ENCODE measurements around the gene MORN1. TPM values are rescaled to one million over a fixed set of nuclear protein-coding genes. Genes with fewer than 3 reads are reported as not detected.

MORN1 gene
- polyA plus RNA-seq, 1 of the 3 experiments (the other 2 are of a cell fraction), result 16.3 TPM

DNA sequence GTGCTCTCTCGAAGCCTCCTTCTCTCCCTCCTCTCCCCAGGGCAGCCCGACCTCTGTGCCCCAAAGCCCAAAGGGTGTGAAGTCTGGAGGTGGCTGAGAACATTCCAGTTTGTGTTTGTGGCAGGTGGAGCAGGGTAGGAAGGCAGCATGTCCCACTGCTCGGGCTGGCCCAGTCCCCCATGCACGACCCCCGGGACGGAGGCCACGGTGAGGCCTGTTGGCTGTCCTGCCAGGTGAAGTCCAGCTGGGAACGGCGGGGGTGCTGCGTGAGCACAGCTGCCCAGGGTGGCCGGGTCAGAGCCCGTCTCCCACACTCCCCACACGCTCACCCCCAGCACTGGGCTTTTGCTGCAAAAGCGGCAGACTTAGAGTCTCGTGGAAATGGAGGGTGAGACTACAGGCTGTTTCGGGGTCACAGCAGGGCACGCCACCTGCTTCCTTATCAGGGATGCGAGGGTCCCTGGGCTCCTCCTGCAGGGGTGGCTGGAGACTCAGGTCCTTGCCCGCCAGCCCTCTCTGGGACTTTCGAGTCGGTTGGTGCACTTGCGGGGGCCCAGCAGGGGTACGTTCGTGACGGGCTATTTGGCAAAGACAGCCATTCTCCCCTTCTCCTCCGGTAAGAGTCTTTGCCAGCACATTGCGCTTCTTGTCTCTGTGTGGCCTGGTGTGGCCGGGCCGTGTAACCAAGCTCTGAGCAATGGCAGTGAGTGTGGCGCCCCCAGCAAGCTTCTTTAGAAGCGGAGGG lies 40.3 kb downstream of the MORN1 start (continued):
- no peak for TF ChIP-seq POLR2AphosphoS5 (IDR thresholded peaks at IDR 0.05; ENCODE audit: low read depth, low read length)
- TF ChIP-seq, protein P1, sequence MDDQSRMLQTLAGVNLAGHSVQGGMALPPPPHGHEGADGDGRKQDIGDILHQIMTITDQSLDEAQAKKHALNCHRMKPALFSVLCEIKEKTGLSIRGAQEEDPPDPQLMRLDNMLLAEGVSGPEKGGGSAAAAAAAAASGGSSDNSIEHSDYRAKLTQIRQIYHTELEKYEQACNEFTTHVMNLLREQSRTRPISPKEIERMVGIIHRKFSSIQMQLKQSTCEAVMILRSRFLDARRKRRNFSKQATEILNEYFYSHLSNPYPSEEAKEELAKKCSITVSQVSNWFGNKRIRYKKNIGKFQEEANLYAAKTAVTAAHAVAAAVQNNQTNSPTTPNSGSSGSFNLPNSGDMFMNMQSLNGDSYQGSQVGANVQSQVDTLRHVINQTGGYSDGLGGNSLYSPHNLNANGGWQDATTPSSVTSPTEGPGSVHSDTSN (IDR thresholded peaks at IDR 0.05), result no peak

DNA sequence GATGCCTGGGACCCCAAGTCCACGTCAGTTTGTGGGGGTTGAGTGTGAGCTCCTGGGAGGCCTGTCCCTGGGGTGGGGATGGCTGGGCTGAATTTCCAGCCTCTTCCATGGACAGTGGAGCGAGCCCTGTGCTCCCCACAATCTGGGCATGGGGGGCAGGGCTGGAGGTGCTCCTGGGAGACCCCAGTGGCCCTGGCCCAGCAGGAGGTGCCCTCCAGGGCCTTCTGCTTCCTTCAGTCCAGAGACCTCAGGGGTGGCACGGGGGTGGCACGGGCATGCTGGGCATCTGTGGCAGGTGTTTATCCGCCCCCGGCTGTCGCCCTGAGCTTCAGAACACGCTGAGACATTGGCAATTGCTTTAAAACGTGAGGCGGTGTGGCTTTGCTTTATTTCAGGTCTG lies 40.9 kb downstream of the MORN1 start:
- TF ChIP-seq RFX5 (IDR thresholded peaks at IDR 0.05; ENCODE audit: low read length), result no peak
- no peak for TF ChIP-seq EP300 (IDR thresholded peaks at IDR 0.05; ENCODE audit: borderline replicate concordance in 1 of 2, low read depth in 1 of 2, low read length in 1 of 2)
- TF ChIP-seq FOSL2 (IDR thresholded peaks at IDR 0.05; ENCODE audit: borderline replicate concordance, low read depth), result no peak
- no peak for TF ChIP-seq RCOR1 (IDR thresholded peaks at IDR 0.05; ENCODE audit: low read length)
- TF ChIP-seq FOXM1 (IDR thresholded peaks at IDR 0.05; ENCODE audit: low read depth), result no peak
- no peak for TF ChIP-seq EZH2phosphoT487 (IDR thresholded peaks at IDR 0.05; ENCODE audit: borderline replicate concordance, low read depth)
- TF ChIP-seq JUND (IDR thresholded peaks at IDR 0.05), result no peak
- no peak for TF ChIP-seq MEF2A (IDR thresholded peaks at IDR 0.05; ENCODE audit: borderline replicate concordance, low read depth)
- TF ChIP-seq SMC3 (IDR thresholded peaks at IDR 0.05; ENCODE audit: low read depth, low read length), result no peak
- no peak for TF ChIP-seq NFIC (IDR thresholded peaks at IDR 0.05; ENCODE audit: borderline replicate concordance)
- TF ChIP-seq RXRA (IDR thresholded peaks at IDR 0.05; ENCODE audit: borderline replicate concordance, low read depth), result no peak
- no peak for TF ChIP-seq FOXJ3 (CRISPR knock-in tag; IDR thresholded peaks at IDR 0.05)
- TF ChIP-seq, protein P1 (IDR thresholded peaks at IDR 0.05), result no peak
- no peak for TF ChIP-seq GATA2 (CRISPR knock-in tag; IDR thresholded peaks at IDR 0.05)
- no peak for TF ChIP-seq CHD2 (IDR thresholded peaks at IDR 0.05; ENCODE audit: low read length, partially characterized antibody)
- H3K9me2 ChIP-seq, result no peaks in the 10 kb centered on the region
- H3K27me3 ChIP-seq (ENCODE audit: insufficient read depth), result no peaks in the 10 kb centered on the region
- 66% methylated on average over 8 of the region's 10 CpGs for WGBS (ENCODE audit: low lambda C conversion rate)
- no peak overlapping the region for H3K4me2 ChIP-seq
- no peaks in the 10 kb centered on the region for H3K79me2 ChIP-seq (ENCODE audit: insufficient read depth)
- H3K9me3 ChIP-seq, result no peaks in the 10 kb centered on the region
- H3K4me3 ChIP-seq (ENCODE audit: low read depth in 2 of 2, low read length in 1 of 2), result no peak overlapping the region
- H3K4me1 ChIP-seq (ENCODE audit: control insufficient read depth in 1 of 2, insufficient read depth in 2 of 2, low read depth in 1 of 2, low read length in 1 of 2), result peaks cover 0 to 5% of the 10 kb centered on the region in 2 experiments; a peak in 1 of 4 replicates
- ChIA-PET CTCF (interaction anchor here (2.1 kb wide), 1 partner anchor 31 kb away, joined by 10 read pairs; no protein-coding TSS in a partner anchor), POLR2A (no interaction called here)
- no peak overlapping the region for H3K27ac ChIP-seq (ENCODE audit: low read depth in 2 of 2, low read length in 1 of 2)
- no peak overlapping the region for H2AFZ ChIP-seq (ENCODE audit: low read depth)
- DNase-seq, result no peak
- no peaks in the 10 kb centered on the region for H3K36me3 ChIP-seq (replicated peaks in 1 of 2; ENCODE audit: control insufficient read depth in 1 of 2, insufficient read depth in 2 of 2, low read length in 1 of 2)
- no peaks in the 10 kb centered on the region for H3F3A ChIP-seq (replicated peaks; ENCODE audit: insufficient read depth)
- no peaks in the 10 kb centered on the region for H4K20me1 ChIP-seq (ENCODE audit: insufficient read depth)
- H3K9ac ChIP-seq, result no peak overlapping the region

Measured in SK-N-SH (cell line).